Uterus (tissue), 4 donors: ENCODE results near the gene AP1B1. TPM values are rescaled to one million over a fixed set of nuclear protein-coding genes. Genes with fewer than 3 reads are reported as not detected.

Experiments used
- DNase-seq, 2 donors: peaks; one replicate each; pipeline ENCODE4 v3.0.0-alpha.2; 2019 to 2020
- H3K27ac ChIP-seq, 2 donors: fragments of 200-600 bp; sonication (generic); 1 replicate in 1 of 2; 2 replicates in 1 of 2; pipeline ENCODE4 v1.5.1; 2016 to 2018
- H3K27me3 ChIP-seq, 2 donors: fragments of 200-600 bp; sonication (generic); one replicate each; pipeline ENCODE4 v1.5.1; 2018 to 2019; ENCODE audit warnings: control low read depth in 1 of 2
- H3K36me3 ChIP-seq, 2 donors: fragments of 200-600 bp; sonication (generic); one replicate each; pipeline ENCODE4 v1.5.1; 2019; ENCODE audit warnings: control low read depth in 1 of 2
- H3K4me1 ChIP-seq, 2 donors: fragments of 200-600 bp; sonication (generic); one replicate each; pipeline ENCODE4 v1.5.1; 2018 to 2019; ENCODE audit warnings: control low read depth in 1 of 2
- H3K4me3 ChIP-seq, 2 donors: fragments of 200-600 bp; sonication (generic); 1 replicate in 1 of 2; 2 replicates in 1 of 2; pipeline ENCODE4 v1.5.1; 2018 to 2019; ENCODE audit warnings: mild to moderate bottlenecking in 1 of 2
- H3K9me3 ChIP-seq, 2 donors: fragments of 200-600 bp; sonication (generic); one replicate each; pipeline ENCODE4 v1.5.1; 2019; ENCODE audit warnings: control low read depth in 1 of 2
- POLR2A ChIP-seq, 2 donors: fragments of 450-650 bp; IDR thresholded peaks; one replicate each; pipeline ENCODE4 v1.6.1; 2016; ENCODE audit warnings: antibody characterized with exemption in 2 of 2, mild to moderate bottlenecking in 1 of 2, moderate library complexity in 1 of 2
- intact Hi-C: fragments of 100-400 bp; cut with DNase I; formaldehyde crosslinking; loops from one replicate; pipeline ENCODE4 v1.15.1; 2023; ENCODE audit warnings: low total_unique reads
- total RNA-seq, 4 donors: library from RNA; depleted of rRNA in 3 of 4; stranded (reverse); fragments of >200 nt in 3 of 4; gene quantifications; one replicate each; pipeline versions ENCODE4 v1.1.0 to v1.2.4, GENCODE V29; 2014 to 2023
- TF ChIP-seq, protein P1 (sequence below), 4 experiments: fragments of 200-600 bp in 2 of 4; fragments of 450-650 bp in 2 of 4; sonication (generic) in 2 of 4; IDR thresholded peaks; one replicate each; pipeline ENCODE4 v1.5.1; 2016 to 2019; ENCODE audit warnings: antibody characterized with exemption in 4 of 4, mild to moderate bottlenecking in 2 of 4, moderate library complexity in 1 of 4
- donor health status: DM: yes; HTN: yes; CAD: no.

AP1B1 gene
- total RNA-seq, 4 donors from 2014 or later, result 32.3 to 49.6 (median 36.6) TPM

DNA sequence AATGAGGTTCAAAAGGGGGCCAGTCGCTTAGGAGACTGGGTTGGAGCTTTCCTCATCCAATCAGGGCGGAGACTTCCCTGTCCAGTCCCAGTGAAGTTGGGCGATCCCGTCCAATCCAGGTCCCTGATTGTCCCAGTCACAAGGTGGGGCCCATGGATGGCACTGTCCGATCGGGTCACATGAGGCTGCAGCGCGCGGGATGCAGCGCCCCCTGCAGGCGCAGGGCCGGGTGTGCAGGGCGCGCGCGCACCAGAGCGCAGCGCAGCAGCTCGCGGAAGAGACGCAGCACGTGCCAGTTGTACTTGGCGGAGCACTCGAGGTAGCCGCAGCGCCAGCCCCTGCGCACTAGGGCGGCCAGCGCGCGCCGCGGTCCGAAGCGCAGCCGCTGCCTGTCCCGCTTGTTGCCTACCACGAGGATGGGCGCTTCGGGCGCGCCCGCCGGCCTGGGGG lies 75.2 kb downstream of the AP1B1 start:
- intact Hi-C loops, result no loop called here
- TF ChIP-seq POLR2A (IDR thresholded peaks at IDR 0.05), result no peak
- TF ChIP-seq, protein P1, sequence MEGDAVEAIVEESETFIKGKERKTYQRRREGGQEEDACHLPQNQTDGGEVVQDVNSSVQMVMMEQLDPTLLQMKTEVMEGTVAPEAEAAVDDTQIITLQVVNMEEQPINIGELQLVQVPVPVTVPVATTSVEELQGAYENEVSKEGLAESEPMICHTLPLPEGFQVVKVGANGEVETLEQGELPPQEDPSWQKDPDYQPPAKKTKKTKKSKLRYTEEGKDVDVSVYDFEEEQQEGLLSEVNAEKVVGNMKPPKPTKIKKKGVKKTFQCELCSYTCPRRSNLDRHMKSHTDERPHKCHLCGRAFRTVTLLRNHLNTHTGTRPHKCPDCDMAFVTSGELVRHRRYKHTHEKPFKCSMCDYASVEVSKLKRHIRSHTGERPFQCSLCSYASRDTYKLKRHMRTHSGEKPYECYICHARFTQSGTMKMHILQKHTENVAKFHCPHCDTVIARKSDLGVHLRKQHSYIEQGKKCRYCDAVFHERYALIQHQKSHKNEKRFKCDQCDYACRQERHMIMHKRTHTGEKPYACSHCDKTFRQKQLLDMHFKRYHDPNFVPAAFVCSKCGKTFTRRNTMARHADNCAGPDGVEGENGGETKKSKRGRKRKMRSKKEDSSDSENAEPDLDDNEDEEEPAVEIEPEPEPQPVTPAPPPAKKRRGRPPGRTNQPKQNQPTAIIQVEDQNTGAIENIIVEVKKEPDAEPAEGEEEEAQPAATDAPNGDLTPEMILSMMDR (IDR thresholded peaks at IDR 0.05), result peak in 3 of 4 experiments; percentile 42 to 48 (median 42)
- Histone ChIP-seq H3K36me3 (no peaks in the 10 kb centered on the region), H3K27me3 (peaks cover 17 to 21% of the 10 kb centered on the region in 2 donors), H3K9me3 (no peaks in the 10 kb centered on the region), H3K4me1 (peaks cover 7 to 47% of the 10 kb centered on the region in 2 donors), H3K27ac (no peak overlapping the region), H3K4me3 (no peak overlapping the region)
- peak in 1 of 2 donors; percentile 35 for DNase-seq

DNA sequence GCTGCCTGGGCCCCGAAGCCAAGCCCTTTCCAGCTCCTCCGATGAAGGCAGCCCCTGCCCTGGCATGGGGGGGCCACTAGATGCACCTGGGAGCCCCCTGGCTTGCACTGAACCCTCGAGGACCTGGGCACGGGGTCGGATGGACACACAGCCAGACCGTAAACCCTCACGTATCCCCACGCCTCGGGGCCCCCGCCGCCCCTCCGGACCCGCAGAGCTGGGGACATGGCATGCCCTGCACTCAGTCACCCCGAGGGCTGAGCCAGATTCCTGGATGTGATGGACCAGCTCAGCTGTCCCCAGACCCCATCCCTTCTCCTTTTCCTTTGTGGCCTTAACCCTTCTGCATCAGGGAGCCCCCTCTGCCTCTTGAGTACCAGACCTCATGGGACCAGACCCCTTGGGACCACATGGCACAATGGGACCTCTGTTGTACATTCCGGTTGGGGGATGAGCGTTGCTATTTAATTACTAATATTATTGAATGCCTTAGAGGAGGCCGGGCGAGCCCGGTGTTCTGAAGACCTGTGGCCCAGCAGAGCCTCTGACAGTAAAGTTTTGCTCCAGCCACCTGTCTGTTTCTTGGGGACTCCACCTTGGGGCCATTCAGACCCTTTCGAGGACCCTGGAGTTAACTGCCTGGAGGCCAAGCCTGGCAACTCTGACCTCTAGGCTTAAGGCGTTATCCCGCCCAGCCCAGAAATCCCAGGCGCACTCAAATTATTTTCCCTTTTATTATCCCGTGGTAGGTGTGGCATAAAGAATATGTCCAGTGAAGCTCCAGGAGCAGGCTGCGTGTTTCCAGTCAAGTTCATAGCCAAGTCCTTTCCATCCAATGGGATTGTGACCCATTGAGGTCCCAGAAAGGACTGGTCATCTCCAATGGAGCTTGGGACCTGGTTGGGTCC lies 75.9 kb downstream of the AP1B1 start:
- Histone ChIP-seq H3K9me3 (no peaks in the 10 kb centered on the region), H3K27ac (no peak overlapping the region), H3K27me3 (peaks cover 17 to 21% of the 10 kb centered on the region in 2 donors), H3K4me1 (peaks cover 7 to 54% of the 10 kb centered on the region in 2 donors), H3K36me3 (no peaks in the 10 kb centered on the region), H3K4me3 (no peak overlapping the region)
- no peak for TF ChIP-seq POLR2A (IDR thresholded peaks at IDR 0.05)
- TF ChIP-seq, protein P1 (IDR thresholded peaks at IDR 0.05), result no peak
- no peak for DNase-seq
- intact Hi-C loops, result no loop called here

DNA sequence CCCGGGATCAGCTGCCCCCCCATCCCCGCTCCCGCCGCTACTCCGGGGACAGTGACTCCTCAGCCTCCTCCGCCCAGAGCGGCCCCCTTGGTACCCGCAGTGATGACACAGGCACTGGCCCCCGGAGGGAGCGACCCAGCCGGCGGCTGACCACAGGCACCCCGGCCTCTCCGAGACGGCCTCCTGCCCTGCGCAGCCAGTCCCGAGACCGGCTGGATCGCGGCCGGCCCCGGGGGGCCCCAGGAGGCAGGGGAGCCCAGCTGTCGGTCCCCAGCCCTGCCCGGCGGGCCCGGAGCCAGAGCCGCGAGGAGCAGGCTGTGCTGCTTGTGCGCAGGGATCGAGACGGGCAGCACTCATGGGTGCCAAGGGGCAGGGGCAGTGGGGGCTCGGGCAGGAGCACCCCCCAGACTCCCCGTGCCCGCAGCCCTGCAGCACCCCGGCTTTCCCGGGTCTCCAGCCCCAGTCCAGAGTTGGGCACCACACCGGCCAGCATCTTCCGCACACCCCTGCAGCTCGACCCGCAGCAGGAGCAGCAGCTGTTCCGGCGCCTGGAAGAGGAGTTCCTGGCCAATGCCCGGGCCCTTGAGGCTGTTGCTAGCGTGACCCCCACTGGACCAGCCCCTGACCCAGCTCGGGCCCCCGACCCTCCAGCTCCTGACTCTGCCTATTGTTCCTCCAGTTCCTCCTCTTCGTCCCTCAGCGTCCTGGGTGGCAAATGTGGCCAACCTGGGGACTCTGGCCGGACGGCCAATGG lies 76.7 kb downstream of the AP1B1 start:
- H3K36me3 ChIP-seq, result no peaks in the 10 kb centered on the region
- peaks cover 17 to 21% of the 10 kb centered on the region in 2 donors for H3K27me3 ChIP-seq
- peak overlapping the region in 1 of 2 donors; percentile 13 for H3K4me3 ChIP-seq
- TF ChIP-seq, protein P1 (IDR thresholded peaks at IDR 0.05), result no peak
- TF ChIP-seq POLR2A (IDR thresholded peaks at IDR 0.05), result no peak
- H3K9me3 ChIP-seq, result no peaks in the 10 kb centered on the region
- H3K4me1 ChIP-seq, result peaks cover 7 to 54% of the 10 kb centered on the region in 2 donors
- DNase-seq, result peak in 1 of 2 donors; percentile 43
- intact Hi-C loops, result no loop called here
- peak overlapping the region; percentile 57 to 66 for H3K27ac ChIP-seq

DNA sequence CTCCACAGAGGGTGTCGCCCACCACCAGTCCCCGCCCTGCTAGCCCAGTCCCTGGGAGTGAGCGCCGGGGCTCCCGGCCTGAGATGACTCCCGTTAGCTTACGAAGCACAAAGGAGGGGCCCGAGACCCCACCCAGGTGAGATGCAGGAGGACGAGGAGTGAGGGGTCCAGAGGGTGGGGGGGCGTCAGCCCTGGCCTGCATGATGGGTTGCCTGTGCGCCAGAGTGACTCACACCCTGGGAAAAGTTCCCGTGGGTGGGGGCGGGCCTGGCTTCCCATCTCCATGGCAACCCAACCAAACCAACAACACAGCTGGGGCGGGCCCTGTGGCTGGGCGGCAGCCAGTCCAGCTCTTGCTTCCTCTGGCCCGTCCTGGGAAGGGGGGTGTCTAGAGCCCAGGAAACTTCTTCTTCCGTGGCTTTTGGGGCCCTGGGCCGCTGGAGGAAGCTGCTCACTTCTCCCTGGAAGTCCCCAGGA lies 77.5 kb downstream of the AP1B1 start:
- Histone ChIP-seq H3K9me3 (no peaks in the 10 kb centered on the region), H3K27ac (peak overlapping the region; percentile 78 to 80), H3K27me3 (peaks cover 14 to 17% of the 10 kb centered on the region in 2 donors), H3K4me1 (peaks cover 7 to 53% of the 10 kb centered on the region in 2 donors), H3K36me3 (no peaks in the 10 kb centered on the region), H3K4me3 (peak overlapping the region in 1 of 2 donors; percentile 13)
- DNase-seq, result peak; percentile 98 to 99
- intact Hi-C loops, result no loop called here
- TF ChIP-seq, protein P1 (IDR thresholded peaks at IDR 0.05), result peak in 2 of 4 experiments; percentile 6 to 34
- TF ChIP-seq POLR2A (IDR thresholded peaks at IDR 0.05), result no peak
